Measurements from ENCODE around the gene TTC33. TPM values are rescaled to one million over a fixed set of nuclear protein-coding genes. Genes with fewer than 3 reads are reported as not detected.
"Not testable (repeated sequence)": the region's sequence is repeated elsewhere in the genome, so short reads cannot be mapped to it uniquely, and the experiment has no call there.

TTC33 gene
- total and polyA plus RNA-seq, 4 donors, result 22.4 to 45.9 (median 30.7) TPM

DNA sequence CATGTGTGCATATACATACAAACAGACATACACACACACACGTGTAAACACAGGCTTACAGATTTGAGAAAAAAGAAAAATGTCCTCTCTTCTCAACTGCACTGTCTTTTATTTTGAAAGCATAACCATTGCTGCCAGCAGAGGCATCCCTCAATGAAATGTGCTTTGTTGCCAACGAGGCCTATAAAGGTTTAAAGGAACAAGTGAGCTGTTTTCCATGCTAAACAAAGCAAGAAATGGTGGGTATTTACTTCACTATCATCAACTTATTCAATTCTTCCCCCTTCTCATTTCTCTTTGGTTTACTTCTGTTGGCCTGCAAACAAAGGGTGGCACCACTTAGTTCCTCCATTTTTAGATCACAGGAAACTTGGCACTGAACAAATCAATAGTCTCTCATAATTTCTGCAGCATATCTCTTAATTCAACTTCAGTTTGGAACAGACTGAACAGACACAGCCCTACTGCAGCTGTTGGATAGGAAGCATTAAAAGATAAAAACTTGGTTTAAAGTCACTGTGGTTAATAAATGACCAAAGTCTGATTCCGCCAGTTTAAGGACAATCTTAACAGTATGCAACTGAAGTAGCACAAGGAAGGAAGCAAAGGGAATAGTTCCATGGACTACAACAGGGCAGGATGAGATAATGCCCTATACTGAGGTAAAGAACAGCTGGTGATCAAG, 21.7 kb downstream of the TTC33 start:
- Histone ChIP-seq H3K27me3 (ENCODE audit: control insufficient read depth, insufficient read depth, low read length) (no peaks in the 10 kb centered on the region), H3K36me3 (ENCODE audit: control insufficient read depth, insufficient read depth, low read length) (no peaks in the 10 kb centered on the region), H3K4me3 (ENCODE audit: low read depth, low read length) (no peak overlapping the region), H3K27ac (ENCODE audit: low read depth, low read length) (peak overlapping the region; percentile 43), H3K4me1 (ENCODE audit: control insufficient read depth, insufficient read depth, low read length) (no peaks in the 10 kb centered on the region), H3K9me3 (ENCODE audit: control insufficient read depth, insufficient read depth, low read length) (no peaks in the 10 kb centered on the region)
- peak in 1 of 6 donors; percentile 8 for DNase-seq (ENCODE audit: low read depth in 4 of 6, low spot score in 6 of 6)
- WGBS (ENCODE audit: insufficient coverage), result 88% methylated on average over 1 of the region's 3 CpGs

DNA sequence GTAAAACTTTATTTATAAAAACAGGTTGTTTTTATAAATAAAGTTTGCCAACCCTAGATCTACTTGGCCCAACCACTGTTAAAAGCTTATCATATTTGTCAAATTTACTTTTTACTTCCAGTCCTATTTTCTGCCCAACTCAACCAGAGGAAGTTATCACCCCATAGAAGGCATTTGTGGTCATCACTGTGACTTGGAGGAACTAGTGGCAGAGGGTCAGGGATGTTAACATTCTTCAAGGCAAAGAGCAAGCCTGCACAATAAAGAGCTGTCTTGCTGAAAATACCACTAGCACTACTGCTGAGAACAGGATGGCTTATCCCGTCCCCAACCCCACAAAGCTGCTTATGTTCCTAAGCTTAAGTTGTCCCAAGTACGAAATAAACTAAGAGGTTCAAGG, 22.3 kb downstream of the TTC33 start:
- Histone ChIP-seq H3K27ac (ENCODE audit: low read depth, low read length) (no peak overlapping the region), H3K4me3 (ENCODE audit: low read depth, low read length) (no peak overlapping the region), H3K9me3 (ENCODE audit: control insufficient read depth, insufficient read depth, low read length) (no peaks in the 10 kb centered on the region), H3K36me3 (ENCODE audit: control insufficient read depth, insufficient read depth, low read length) (no peaks in the 10 kb centered on the region), H3K4me1 (ENCODE audit: control insufficient read depth, insufficient read depth, low read length) (no peaks in the 10 kb centered on the region), H3K27me3 (ENCODE audit: control insufficient read depth, insufficient read depth, low read length) (no peaks in the 10 kb centered on the region)
- no peak for DNase-seq (ENCODE audit: low read depth in 4 of 6, low spot score in 6 of 6)
- WGBS (ENCODE audit: insufficient coverage), result no CpG with 5 or more reads among the region's 2 CpGs

DNA sequence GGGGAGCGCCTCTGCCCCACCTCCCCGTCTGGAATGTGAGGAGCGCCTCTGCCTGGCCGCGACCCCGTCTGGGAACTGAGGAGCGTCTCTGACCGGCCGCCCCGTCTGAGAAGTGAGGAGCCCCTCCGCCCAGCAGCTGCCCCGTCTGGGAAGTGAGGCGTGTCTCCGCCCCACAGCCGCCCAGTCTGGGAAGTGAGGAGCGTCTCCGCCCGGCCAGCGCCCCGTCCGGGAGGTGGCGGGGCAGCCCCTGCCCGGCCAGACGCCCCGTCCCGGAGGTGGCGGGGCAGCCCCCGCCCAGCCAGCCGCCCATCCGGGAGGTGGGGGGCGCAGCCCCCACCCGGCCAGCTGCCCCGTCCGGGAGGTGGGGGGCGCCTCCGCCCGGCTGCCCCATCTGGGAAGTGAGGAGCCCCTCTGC, 33.3 kb downstream of the TTC33 start:
- H3K9me3 ChIP-seq (ENCODE audit: control insufficient read depth, insufficient read depth, low read length); H3K4me1 ChIP-seq (ENCODE audit: control insufficient read depth, insufficient read depth, low read length); DNase-seq (ENCODE audit: low read depth in 4 of 6, low spot score in 6 of 6); H3K27ac ChIP-seq (ENCODE audit: low read depth, low read length); H3K4me3 ChIP-seq (ENCODE audit: low read depth, low read length); H3K36me3 ChIP-seq (ENCODE audit: control insufficient read depth, insufficient read depth, low read length); H3K27me3 ChIP-seq (ENCODE audit: control insufficient read depth, insufficient read depth, low read length): not testable (repeated sequence)
- WGBS (ENCODE audit: insufficient coverage), result 95% methylated on average over 36 of the region's 37 CpGs

DNA sequence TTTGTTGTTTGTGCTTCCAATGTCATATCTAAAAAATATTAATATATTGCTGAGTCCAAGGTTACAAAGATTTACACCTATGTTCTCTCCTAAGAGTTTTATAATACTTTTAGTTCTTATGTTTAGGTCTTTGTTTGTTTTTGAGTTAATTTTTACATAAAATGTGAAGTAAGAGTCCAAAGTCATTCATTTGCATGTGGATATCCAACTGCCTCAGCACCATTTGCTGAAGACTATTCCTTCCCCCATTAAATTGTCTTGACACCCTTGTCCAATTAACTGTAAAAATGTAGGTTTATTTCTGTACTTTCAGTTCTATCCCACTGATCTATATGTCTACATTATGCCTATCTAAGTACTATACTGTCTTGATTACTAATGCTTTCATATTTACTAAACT, 35.7 kb downstream of the TTC33 start:
- no peak overlapping the region for H3K27ac ChIP-seq (ENCODE audit: low read depth, low read length)
- DNase-seq (ENCODE audit: low read depth in 4 of 6, low spot score in 6 of 6), result no peak
- no peaks in the 10 kb centered on the region for H3K4me1 ChIP-seq (ENCODE audit: control insufficient read depth, insufficient read depth, low read length)
- H3K9me3 ChIP-seq (ENCODE audit: control insufficient read depth, insufficient read depth, low read length), result no peaks in the 10 kb centered on the region
- H3K4me3 ChIP-seq (ENCODE audit: low read depth, low read length), result no peak overlapping the region
- H3K27me3 ChIP-seq (ENCODE audit: control insufficient read depth, insufficient read depth, low read length), result no peaks in the 10 kb centered on the region
- peaks cover 8% of the 10 kb centered on the region for H3K36me3 ChIP-seq (ENCODE audit: control insufficient read depth, insufficient read depth, low read length)

DNA sequence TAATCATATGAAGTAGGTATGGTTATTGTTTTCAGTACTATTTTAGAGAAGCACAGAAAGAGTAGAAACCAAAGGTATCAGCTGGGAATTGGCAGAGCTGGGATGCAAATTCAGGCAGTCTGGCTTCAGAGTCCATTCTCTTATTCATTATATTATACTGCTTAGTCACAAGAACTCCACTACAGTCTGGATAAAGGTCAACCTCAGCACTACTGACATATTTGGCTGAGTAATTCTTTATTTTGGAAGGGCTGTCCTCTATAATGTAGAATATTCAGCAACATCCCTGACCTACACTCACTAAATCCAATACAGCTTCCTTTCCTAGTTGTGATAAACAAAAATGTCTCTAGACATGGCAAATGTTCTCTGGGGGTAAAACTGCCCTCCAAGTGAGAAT, 38.5 kb downstream of the TTC33 start:
- H3K9me3 ChIP-seq (ENCODE audit: control insufficient read depth, insufficient read depth, low read length), result no peaks in the 10 kb centered on the region
- H3K27ac ChIP-seq (ENCODE audit: low read depth, low read length), result no peak overlapping the region
- H3K27me3 ChIP-seq (ENCODE audit: control insufficient read depth, insufficient read depth, low read length), result no peaks in the 10 kb centered on the region
- peaks cover 3% of the 10 kb centered on the region for H3K36me3 ChIP-seq (ENCODE audit: control insufficient read depth, insufficient read depth, low read length)
- no peak for DNase-seq (ENCODE audit: low read depth in 4 of 6, low spot score in 6 of 6)
- no peaks in the 10 kb centered on the region for H3K4me1 ChIP-seq (ENCODE audit: control insufficient read depth, insufficient read depth, low read length)
- H3K4me3 ChIP-seq (ENCODE audit: low read depth, low read length), result no peak overlapping the region

DNA sequence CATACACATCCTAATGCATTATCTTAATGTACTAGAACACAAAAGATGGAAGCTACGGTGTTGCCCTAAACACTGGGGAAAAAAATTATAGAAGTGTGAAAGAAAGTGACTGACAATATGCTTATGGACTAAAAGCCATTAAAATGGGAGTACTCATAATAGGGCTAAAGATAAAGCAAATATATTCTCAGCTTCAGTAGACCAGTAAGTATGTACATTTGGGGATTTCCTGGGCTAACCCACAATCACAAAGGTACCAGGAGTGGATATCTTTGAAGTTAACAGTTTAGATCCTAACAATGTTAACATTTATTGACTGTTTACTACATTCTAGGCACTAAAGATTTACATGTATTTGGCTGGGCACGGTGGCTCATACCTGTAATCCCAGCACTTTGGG, 39.2 kb downstream of the TTC33 start:
- H3K4me3 ChIP-seq (ENCODE audit: low read depth, low read length), result no peak overlapping the region
- no CpG with 5 or more reads among the region's 2 CpGs for WGBS (ENCODE audit: insufficient coverage)

DNA sequence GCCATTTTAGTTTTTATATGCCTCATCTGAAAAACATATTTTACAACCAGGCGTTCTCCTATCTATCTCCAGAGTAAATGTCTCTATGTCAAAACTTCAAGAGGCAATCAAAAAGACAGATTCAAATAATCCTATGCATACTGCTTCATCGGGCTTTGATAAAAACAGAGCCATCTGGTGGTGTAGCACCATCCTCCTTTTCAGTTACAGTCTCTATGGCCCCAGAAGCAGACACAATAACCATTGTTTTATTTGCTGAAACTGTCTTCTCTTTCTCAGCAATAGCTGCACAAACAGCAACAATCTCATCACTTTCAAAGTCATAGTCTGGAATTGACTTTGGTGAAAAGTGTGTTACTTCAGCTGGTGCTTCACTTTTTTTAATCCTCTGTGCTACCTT, 39.8 kb downstream of the TTC33 start:
- H3K27me3 ChIP-seq (ENCODE audit: control insufficient read depth, insufficient read depth, low read length), result no peaks in the 10 kb centered on the region
- H3K27ac ChIP-seq (ENCODE audit: low read depth, low read length), result no peak overlapping the region
- H3K9me3 ChIP-seq (ENCODE audit: control insufficient read depth, insufficient read depth, low read length), result no peaks in the 10 kb centered on the region
- no peaks in the 10 kb centered on the region for H3K36me3 ChIP-seq (ENCODE audit: control insufficient read depth, insufficient read depth, low read length)
- peak in 1 of 6 donors; percentile 11 for DNase-seq (ENCODE audit: low read depth in 4 of 6, low spot score in 6 of 6)
- no peaks in the 10 kb centered on the region for H3K4me1 ChIP-seq (ENCODE audit: control insufficient read depth, insufficient read depth, low read length)
- 0% methylated on average over 1 of the region's 2 CpGs for WGBS (ENCODE audit: insufficient coverage)
- no peak overlapping the region for H3K4me3 ChIP-seq (ENCODE audit: low read depth, low read length)

More for the DNA sequence above, 39.2 kb downstream of the TTC33 start:
- no peaks in the 10 kb centered on the region for H3K36me3 ChIP-seq (ENCODE audit: control insufficient read depth, insufficient read depth, low read length)
- no peak overlapping the region for H3K27ac ChIP-seq (ENCODE audit: low read depth, low read length)
- H3K27me3 ChIP-seq (ENCODE audit: control insufficient read depth, insufficient read depth, low read length), result no peaks in the 10 kb centered on the region
- no peaks in the 10 kb centered on the region for H3K9me3 ChIP-seq (ENCODE audit: control insufficient read depth, insufficient read depth, low read length)
- no peak for DNase-seq (ENCODE audit: low read depth in 4 of 6, low spot score in 6 of 6)
- H3K4me1 ChIP-seq (ENCODE audit: control insufficient read depth, insufficient read depth, low read length), result no peaks in the 10 kb centered on the region

DNA sequence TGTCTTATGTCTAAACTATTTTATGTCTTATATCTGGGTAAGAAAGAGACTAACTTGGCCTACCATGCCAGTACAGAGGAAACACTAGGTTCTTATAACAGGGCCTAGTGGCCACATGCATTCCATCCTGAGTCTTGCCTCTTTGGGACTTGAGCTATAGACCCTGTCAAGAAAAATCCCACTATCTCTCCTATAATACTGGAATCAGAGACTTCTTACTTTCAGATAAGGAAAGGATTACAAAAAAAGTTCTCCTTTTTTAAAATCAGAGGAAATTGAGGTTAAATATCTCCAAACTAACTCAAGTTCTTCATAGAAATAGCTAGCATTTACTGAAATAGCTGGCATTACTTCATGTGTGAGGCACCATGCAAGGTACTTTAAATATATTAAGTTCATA, 41.8 kb downstream of the TTC33 start:
- Histone ChIP-seq H3K4me1 (ENCODE audit: control insufficient read depth, insufficient read depth, low read length) (no peaks in the 10 kb centered on the region), H3K4me3 (ENCODE audit: low read depth, low read length) (no peak overlapping the region), H3K9me3 (ENCODE audit: control insufficient read depth, insufficient read depth, low read length) (no peaks in the 10 kb centered on the region), H3K27me3 (ENCODE audit: control insufficient read depth, insufficient read depth, low read length) (no peaks in the 10 kb centered on the region), H3K36me3 (ENCODE audit: control insufficient read depth, insufficient read depth, low read length) (no peaks in the 10 kb centered on the region), H3K27ac (ENCODE audit: low read depth, low read length) (no peak overlapping the region)
- no peak for DNase-seq (ENCODE audit: low read depth in 4 of 6, low spot score in 6 of 6)

DNA sequence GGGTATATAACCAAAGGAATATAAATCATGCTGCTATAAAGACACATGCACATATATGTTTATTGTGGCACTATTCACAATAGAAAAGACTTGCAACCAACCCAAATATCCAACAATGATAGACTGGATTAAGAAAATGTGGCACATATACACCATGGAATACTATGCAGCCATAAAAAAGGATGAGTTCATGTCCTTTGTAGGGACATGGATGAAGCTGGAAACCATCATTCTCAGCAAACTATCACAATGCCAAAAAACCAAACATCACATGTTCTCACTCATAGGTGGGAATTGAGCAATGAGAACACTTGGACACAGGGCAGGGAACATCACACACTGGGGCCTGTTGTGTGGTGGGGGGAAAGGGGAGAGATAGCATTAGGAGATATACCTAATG, 45.2 kb downstream of the TTC33 start:
- not testable (repeated sequence) for H3K4me3 ChIP-seq (ENCODE audit: low read depth, low read length); H3K27ac ChIP-seq (ENCODE audit: low read depth, low read length); H3K9me3 ChIP-seq (ENCODE audit: control insufficient read depth, insufficient read depth, low read length); H3K36me3 ChIP-seq (ENCODE audit: control insufficient read depth, insufficient read depth, low read length); H3K27me3 ChIP-seq (ENCODE audit: control insufficient read depth, insufficient read depth, low read length); DNase-seq (ENCODE audit: low read depth in 4 of 6, low spot score in 6 of 6); H3K4me1 ChIP-seq (ENCODE audit: control insufficient read depth, insufficient read depth, low read length)

DNA sequence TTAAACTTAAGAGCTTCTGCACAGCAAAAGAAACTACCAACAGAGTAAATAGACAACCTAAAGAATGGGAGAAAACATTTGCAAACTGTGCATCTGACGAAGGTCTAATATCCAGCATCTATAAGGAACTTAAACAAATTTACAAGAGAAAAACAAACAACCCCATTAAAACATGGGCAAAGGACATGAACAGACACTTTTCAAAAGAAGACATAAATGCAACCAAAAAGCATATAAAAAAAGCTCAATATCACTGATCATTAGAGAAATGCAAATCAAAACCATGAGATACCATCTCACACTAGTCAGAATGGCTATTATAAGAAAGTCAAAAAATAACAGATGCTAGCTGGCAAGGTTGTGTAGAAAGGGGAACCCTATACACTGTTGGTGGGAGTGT, 50.3 kb downstream of the TTC33 start:
- not testable (repeated sequence) for H3K27me3 ChIP-seq (ENCODE audit: control insufficient read depth, insufficient read depth, low read length); DNase-seq (ENCODE audit: low read depth in 4 of 6, low spot score in 6 of 6); H3K27ac ChIP-seq (ENCODE audit: low read depth, low read length); H3K4me1 ChIP-seq (ENCODE audit: control insufficient read depth, insufficient read depth, low read length); H3K9me3 ChIP-seq (ENCODE audit: control insufficient read depth, insufficient read depth, low read length); H3K4me3 ChIP-seq (ENCODE audit: low read depth, low read length); H3K36me3 ChIP-seq (ENCODE audit: control insufficient read depth, insufficient read depth, low read length)
- no CpG with 5 or more reads among the region's 1 CpG for WGBS (ENCODE audit: insufficient coverage)
